ENCODE data around the gene DNAJB11.

Gene DNAJB11

GRCh38 chr3:186544281-186544680, 26.2 kb upstream of the DNAJB11 start, which contains the start of gene CRYGS:
TSS of gene CRYGS (minus strand) at chr3:186544380. CDS start at chr3:186544326, 54 bp downstream.
- no peaks in the 10 kb centered on the region for H3K9me3 ChIP-seq (ENCODE audit: insufficient read depth, low read depth, low read length)
- no peak within 1 kb of the TSS for H3K4me2 ChIP-seq (ENCODE audit: low read depth, low read length, poor library complexity, severe bottlenecking)
- H3K79me2 ChIP-seq (ENCODE audit: insufficient read depth, low read length), result no peaks in the 10 kb centered on the region
- H3K9me2 ChIP-seq (replicated peaks; ENCODE audit: low read depth, low read length), result no peaks in the 10 kb centered on the region
- no peaks in the 10 kb centered on the region for H3K27me3 ChIP-seq (ENCODE audit: insufficient read depth, low read length, poor library complexity, severe bottlenecking)
- no peak within 1 kb of the TSS for H3K9ac ChIP-seq (ENCODE audit: low read depth, low read length, poor library complexity, severe bottlenecking)
- H3K4me3 ChIP-seq (ENCODE audit: low read length, poor library complexity, severe bottlenecking), result no peak within 1 kb of the TSS
- H4K20me1 ChIP-seq (ENCODE audit: insufficient read depth, low read length, poor library complexity, severe bottlenecking), result no peaks in the 10 kb centered on the region
- peaks cover 16% of the 10 kb centered on the region for H3K4me1 ChIP-seq (ENCODE audit: insufficient read depth, low read length, poor library complexity, severe bottlenecking)
- peaks cover 3% of the 10 kb centered on the region; the same call in 1 of the 2 replicates for H3K36me3 ChIP-seq (ENCODE audit: insufficient read depth, low read length)
- no peaks in the 10 kb centered on the region for H3F3A ChIP-seq (ENCODE audit: low read depth)
- no peak within 1 kb of the TSS for H2AFZ ChIP-seq (ENCODE audit: low read length)
- no peak for TF ChIP-seq EZH2phosphoT487 (IDR thresholded peaks at IDR 0.05; ENCODE audit: borderline replicate concordance)
- TF ChIP-seq CTCF (conservative IDR thresholded peaks at IDR 0.05; ENCODE audit: low read length), result no peak

GRCh38 chr3:186549497-186549896, 21.0 kb upstream of the DNAJB11 start:
- H3K9ac ChIP-seq (ENCODE audit: low read depth, low read length, poor library complexity, severe bottlenecking), result no peak overlapping the region
- H3K27me3 ChIP-seq (ENCODE audit: insufficient read depth, low read length, poor library complexity, severe bottlenecking), result no peaks in the 10 kb centered on the region
- H3K79me2 ChIP-seq (ENCODE audit: insufficient read depth, low read length), result no peaks in the 10 kb centered on the region
- TF ChIP-seq EZH2phosphoT487 (IDR thresholded peaks at IDR 0.05; ENCODE audit: borderline replicate concordance), result no peak
- no peak for TF ChIP-seq CTCF (conservative IDR thresholded peaks at IDR 0.05; ENCODE audit: low read length)
- no peaks in the 10 kb centered on the region for H4K20me1 ChIP-seq (ENCODE audit: insufficient read depth, low read length, poor library complexity, severe bottlenecking)
- H3K4me3 ChIP-seq (ENCODE audit: low read length, poor library complexity, severe bottlenecking), result no peak overlapping the region
- H3K9me3 ChIP-seq (ENCODE audit: insufficient read depth, low read depth, low read length), result no peaks in the 10 kb centered on the region
- no peaks in the 10 kb centered on the region for H3K4me1 ChIP-seq (ENCODE audit: insufficient read depth, low read length, poor library complexity, severe bottlenecking)
- H2AFZ ChIP-seq (ENCODE audit: low read length), result no peak overlapping the region
- H3K36me3 ChIP-seq (ENCODE audit: insufficient read depth, low read length), result peaks cover 26% of the 10 kb centered on the region; the same call in 1 of the 2 replicates
- H3K4me2 ChIP-seq (ENCODE audit: low read depth, low read length, poor library complexity, severe bottlenecking), result no peak overlapping the region
- H3F3A ChIP-seq (ENCODE audit: low read depth), result no peaks in the 10 kb centered on the region
- no peaks in the 10 kb centered on the region for H3K9me2 ChIP-seq (replicated peaks; ENCODE audit: low read depth, low read length)

- Histone ChIP-seq H3K9me3 (ENCODE audit: insufficient read depth, low read depth, low read length) (no peaks in the 10 kb centered on the region), H3K36me3 (ENCODE audit: insufficient read depth, low read length) (peaks cover 34% of the 10 kb centered on the region; the same call in 1 of the 2 replicates), H4K20me1 (ENCODE audit: insufficient read depth, low read length, poor library complexity, severe bottlenecking) (no peaks in the 10 kb centered on the region), H3K27me3 (ENCODE audit: insufficient read depth, low read length, poor library complexity, severe bottlenecking) (no peaks in the 10 kb centered on the region), H3K4me3 (ENCODE audit: low read length, poor library complexity, severe bottlenecking) (no peak overlapping the region), H3K4me1 (ENCODE audit: insufficient read depth, low read length, poor library complexity, severe bottlenecking) (no peaks in the 10 kb centered on the region), H3K4me2 (ENCODE audit: low read depth, low read length, poor library complexity, severe bottlenecking) (no peak overlapping the region), H3F3A (ENCODE audit: low read depth) (no peaks in the 10 kb centered on the region), H2AFZ (ENCODE audit: low read length) (no peak overlapping the region), H3K9me2 (replicated peaks; ENCODE audit: low read depth, low read length) (no peaks in the 10 kb centered on the region), H3K9ac (ENCODE audit: low read depth, low read length, poor library complexity, severe bottlenecking) (no peak overlapping the region), H3K79me2 (ENCODE audit: insufficient read depth, low read length) (no peaks in the 10 kb centered on the region)
- TF ChIP-seq EZH2phosphoT487 (IDR thresholded peaks at IDR 0.05; ENCODE audit: borderline replicate concordance) (no peak), CTCF (conservative IDR thresholded peaks at IDR 0.05; ENCODE audit: low read length) (no peak; the same call in 1 of the 2 replicates)
These were observed 19.1 kb upstream of the DNAJB11 start for GRCh38 chr3:186551387-186551786.

Data from Loucy (cell line).